8988T (cell line): ENCODE measurements around the gene FOSL2.
"Not testable (repeated sequence)": the region's sequence is repeated elsewhere in the genome, so short reads cannot be mapped to it uniquely, and the experiment has no call there.

Experiments
- DNase-seq: peaks from one replicate; pipeline ENCODE4 v3.0.0; 2011

The FOSL2 gene

DNA sequence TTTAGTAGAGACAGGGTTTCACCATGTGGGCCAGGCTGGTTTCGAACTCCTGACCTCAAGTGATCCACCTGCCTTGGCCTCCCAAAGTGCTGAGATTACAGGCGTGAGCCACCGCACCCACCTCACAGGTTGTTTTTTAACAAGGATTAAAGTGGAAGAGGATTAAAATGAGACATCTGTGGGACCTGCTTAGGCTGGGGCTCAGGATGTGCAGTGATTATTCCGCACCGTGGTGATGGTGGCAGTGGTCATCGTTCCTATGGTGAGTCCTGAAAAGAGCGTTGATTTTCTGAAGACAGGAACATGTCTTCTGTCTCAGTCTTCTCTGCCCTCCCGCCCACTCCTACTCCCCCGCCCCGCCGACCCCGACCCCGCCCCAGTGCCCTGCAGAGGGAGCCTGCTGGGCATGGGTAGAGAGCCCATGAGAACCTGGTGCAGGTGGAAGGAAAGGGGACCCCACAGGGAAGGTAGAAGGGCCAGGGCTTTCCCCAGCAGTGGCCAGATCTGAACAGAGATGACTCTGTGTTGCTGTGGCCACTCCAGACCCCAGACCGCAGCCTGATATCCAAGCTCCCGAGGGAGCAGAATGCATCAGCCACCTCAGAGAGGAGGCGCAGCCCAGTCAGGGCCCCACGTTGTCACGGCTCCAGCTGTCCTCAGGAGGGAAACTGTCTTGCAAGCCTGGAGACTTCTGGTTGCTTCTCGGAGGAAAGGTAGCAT, 34.5 kb upstream of the FOSL2 start:
- no peak for DNase-seq

DNA sequence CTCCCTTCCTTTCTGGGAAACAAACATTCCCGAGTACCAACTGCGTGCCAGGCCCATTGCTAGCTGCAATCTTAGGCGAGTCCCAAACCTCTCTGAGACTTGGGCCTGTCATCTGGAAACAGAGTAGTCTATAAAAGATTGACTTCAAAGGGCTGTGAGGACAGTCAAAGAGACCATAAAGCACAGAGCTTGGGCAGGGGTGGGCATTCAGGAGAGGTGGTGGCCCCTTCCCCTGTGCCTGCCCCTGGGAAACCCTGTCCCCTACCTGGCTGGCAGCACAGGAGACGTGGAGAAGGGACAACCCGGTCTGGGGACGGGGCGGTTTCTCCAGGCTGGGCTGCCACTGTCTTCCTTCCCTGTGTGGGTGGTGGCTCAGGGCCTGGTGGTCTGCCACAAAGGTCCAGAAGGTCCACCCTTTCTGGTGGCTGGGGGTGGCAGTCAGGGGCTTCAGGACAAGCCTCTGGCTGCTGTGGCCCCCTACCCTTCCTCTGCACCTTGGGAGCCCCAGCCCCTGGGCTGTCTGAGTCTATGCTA, 33.9 kb upstream of the FOSL2 start:
- DNase-seq: no peak

DNA sequence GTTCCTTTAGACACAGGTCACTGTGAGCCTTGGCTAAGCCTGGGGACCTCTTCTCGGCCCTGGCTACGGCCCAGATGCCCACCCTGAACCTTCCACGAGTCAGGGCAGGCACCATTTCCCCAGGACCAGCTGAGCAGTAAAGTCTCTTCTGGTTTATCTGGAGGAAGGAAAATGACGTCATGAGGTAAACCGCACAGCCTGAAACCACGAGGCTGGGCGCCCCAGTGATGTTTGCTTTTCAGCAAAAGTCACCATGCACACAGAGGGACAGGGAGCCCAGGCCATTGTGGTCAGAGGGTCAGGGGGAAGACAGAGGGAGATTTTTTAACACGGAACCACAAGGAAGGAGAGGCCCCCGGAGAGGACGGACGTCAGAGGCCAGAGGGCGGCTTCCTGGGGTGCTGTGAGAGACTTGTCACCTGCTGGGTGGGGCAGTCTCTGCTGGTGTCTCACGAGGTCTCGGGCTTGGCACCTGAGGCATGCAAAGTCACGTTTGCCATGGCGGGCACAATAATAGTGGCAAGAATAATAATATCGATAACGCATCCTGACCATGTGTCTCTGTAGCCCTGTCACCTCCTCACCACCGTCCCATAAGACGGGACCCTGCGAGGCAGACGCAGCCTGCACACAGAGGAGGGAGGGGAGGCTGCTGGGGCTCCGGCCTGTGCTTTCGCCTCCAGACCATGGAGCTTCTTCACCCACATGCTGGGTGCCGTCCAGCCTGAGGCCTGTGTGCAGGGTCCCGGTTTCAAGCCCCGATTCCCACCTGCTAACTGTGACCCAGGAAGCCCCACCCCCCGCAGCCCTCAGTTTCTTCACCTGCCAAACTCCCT, 33.2 kb upstream of the FOSL2 start:
- DNase-seq: no peak

DNA sequence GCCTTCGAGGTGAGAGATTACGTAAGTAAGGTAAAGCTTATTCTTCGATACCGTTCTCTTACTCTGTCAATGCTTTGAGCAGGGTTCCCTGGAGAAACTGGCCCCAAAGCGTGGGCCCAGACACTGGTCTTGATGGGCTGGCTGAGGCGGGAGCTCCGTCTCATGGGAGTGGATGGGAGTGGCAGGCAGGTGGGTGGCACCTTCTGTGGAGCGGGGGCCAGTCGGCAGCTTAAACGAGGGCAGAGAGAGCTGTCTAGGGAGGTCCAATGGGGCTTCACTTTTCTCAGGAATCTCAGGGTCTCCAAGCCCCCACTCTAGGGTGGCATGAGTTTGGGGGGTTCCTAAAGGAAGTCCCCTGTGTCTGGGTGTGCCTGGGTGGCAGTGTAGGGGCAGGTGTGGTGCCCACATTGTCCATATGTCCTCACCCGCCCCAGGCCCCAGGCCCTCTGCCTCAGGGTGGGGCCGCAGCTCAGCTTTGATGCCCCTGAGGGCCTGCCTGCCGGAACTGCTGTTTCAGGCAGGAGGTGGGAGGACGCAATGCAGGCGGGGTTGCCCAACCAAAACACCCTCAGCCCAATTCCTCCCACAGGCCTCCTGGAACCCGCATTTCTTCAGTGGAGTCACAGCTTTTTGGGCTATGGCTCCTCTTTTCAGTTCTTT, 32.5 kb upstream of the FOSL2 start:
- no peak for DNase-seq

DNA sequence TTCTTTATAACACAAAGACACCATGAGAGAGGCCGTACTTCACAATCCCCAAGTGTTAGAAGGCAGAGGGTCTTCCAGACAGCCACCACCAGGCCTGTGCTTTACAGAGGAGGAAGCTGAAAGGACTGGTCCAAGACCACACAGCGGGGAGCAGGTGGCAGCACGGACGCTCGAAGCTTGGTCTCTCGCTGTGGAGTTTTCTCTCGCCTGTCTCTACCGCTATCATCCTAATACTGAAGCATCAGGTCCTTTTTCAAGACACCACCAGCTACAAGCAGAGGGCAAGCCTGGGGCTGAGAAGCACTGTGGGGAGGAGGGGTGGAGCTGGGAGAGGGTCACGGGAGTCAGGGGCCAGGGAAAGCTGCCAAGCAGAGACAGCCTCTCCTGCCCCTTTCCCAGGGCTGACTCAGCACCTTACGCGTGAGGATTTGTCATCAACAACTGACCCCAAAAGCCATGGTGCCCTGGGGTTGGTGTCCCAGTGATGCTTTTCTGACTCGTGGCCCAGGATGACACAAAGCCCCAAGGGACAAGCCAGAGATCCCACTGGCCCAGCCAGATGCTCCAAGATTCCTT, 31.9 kb upstream of the FOSL2 start:
- DNase-seq: no peak

DNA sequence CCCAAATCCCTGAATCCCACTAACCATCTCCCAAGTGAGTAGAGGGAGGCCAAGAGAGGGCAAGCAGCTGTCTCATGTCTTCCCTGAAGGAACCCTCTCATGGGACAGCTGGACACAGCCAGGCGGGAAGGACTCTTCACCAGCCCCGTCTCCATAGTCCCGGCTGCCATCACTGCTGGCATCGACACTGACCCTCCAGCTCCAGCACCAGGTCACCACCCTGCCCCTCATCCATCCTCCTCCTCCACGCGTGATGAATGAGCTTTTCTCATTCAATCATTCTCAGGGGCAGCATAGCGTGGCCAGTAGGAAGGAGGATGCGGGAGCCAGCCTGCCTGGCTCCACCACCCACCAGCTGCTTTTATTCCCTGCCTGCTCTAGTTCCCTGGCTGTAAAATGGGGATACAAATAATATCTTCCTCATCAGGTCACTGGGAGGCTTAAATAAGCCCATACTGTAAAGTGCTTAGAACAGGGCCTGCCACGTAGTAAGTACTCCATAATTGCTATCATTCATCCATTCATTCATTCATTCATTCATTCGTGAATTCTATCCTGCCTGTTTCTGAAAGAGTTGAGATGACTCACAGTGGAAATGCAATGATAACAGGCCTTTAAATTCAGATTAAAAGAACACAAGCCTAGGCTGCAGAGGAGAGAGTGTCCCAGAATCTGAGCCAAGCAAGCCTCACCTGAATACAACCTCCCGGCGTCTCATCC, 30.5 kb upstream of the FOSL2 start:
- no peak for DNase-seq

DNA sequence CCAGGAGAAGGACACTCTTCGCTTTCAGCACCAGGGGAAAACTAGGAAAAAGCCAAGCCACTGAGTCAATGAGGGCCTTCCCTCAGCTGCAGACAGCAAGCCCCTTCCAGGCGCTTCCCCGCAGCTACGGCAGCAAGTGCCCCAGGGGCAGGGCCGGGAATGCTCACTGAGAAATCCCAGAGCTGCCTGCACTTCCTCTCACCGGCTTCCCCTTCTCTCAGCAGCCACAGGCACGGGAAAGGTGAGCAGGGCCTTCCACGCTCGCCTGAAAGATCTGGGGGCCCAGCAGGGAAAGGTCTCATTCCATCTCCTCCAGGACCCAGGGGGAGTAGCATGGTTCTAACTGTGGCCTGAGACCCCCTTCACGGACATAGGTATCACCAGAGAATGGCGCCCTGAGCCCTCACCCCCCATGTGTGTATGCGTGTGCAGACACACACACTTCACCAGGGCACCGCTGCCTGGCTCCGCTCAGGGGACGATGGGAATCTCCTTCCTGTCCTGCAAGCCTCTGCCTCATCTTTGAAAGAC, 29.6 kb upstream of the FOSL2 start:
- no peak for DNase-seq

DNA sequence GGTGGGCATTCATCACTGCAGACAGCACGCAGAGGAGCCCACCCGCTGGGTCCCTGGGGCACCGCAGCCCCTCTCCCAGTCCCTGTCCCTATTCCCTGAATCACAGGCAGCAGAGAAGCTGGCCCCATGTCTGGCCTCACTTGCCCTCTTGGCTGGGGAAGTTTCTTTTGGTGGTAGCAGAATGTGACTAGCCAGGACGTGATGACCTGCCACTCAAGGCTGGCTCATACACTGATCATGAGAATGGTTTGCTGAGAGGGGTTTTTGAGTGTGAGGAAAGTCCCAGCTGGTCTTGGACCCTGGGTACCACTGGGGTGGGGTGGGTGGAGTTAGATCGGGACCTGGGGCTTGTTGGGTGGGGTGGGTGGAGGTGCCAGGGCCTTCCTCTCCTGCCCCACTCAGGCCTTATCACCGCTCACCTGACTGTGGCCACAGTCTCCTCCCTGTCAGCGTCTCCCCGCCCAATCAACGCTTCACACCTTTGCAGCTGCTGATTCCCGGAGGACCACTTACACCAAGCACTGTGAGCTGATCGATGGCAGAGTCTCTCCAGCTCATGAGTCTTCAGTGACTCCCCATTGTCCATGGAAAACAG, 28.9 kb upstream of the FOSL2 start:
- no peak for DNase-seq

DNA sequence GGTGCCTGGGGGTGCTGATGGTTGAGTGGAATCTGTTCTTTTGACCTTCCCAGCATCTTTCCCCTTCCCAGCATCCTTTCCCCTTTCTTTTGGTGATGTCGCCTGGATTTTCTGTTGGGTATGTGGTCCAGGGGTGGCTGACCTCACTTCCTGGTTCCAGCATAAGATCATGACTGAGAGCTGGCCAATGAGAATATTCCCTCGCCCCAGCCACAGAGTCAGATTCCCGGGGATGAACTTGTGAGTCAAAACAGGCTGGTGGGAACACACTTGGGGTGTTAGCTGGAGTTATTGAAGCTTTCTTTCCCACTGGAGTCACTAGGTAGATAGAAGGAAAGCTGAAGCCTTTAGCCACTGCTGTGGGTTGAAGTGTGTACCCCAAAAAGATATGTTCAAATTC, 28.0 kb upstream of the FOSL2 start:
- DNase-seq: no peak

DNA sequence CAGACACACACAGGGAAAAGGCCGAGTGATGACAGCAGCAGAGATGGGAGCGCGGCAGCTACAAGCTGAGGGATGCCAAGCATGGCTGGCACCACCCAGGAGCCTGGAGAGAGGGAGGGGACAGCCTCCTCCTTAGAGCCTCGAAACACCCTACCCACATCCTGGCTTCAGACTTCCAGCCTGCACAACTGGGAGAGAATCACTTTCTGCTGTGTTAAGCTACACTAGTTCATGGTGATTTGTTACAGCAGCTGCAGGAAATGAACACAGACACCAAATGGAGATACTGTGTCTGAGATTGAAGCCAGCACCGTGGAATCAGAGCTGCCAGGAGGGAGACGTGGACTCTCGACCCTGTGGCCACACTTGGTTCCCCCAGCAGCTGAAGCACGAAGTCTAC, 27.5 kb upstream of the FOSL2 start:
- no peak for DNase-seq

DNA sequence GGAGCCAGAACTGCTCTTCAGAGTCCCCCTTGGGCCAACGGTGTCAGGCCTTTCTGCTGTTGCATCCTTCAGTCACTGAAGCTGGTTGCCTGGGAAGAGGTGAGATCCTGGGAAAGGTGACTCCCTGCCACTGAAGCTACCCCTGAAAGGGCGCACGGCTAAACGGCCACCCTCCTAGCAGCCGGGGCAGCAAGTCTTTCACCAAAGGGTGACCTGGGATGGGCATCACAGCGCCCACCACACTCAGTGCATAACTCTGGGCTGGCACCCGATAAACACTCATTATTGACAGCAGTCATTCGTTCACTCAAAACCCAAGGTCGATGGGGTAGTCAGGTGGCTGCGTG, 26.5 kb upstream of the FOSL2 start:
- DNase-seq: no peak

DNA sequence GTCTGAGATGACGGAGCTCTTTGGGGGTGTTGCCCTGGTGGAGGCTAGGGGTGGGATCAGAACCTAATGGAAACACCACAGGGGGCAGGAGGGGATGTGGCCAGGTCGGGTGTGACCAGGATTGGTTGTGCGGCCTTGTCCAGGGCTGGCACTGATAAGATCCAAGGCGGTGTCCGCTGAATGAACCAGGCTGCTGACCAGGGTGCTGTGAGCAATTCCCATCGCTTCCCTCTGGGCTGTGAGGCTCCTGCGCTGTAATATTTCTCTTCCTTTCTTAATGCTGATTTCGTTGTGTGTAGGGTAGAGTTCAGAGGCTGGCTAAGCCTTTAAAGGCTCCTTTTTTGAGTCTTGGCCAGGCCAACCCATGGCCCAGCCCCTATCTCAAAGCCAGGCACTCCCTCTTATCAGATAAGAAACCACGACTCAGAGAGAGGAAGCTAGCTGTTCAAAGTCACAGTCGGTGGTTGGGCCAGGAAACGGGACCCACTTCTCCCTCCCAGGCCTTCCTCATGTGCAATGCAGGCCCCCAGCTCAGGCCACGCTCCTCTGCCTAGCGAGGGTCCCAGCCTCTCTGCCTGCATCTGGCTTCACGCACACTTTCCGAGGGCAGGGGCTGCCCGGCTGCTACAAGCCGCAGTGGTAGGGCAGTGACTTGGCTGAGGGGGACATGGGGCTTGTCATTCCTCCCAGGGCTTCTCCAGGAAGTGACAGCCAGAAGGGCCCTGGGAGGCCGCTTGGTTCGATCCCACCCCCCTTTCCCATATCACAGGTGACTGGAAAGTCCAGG, 26.0 kb upstream of the FOSL2 start:
- DNase-seq: no peak

DNA sequence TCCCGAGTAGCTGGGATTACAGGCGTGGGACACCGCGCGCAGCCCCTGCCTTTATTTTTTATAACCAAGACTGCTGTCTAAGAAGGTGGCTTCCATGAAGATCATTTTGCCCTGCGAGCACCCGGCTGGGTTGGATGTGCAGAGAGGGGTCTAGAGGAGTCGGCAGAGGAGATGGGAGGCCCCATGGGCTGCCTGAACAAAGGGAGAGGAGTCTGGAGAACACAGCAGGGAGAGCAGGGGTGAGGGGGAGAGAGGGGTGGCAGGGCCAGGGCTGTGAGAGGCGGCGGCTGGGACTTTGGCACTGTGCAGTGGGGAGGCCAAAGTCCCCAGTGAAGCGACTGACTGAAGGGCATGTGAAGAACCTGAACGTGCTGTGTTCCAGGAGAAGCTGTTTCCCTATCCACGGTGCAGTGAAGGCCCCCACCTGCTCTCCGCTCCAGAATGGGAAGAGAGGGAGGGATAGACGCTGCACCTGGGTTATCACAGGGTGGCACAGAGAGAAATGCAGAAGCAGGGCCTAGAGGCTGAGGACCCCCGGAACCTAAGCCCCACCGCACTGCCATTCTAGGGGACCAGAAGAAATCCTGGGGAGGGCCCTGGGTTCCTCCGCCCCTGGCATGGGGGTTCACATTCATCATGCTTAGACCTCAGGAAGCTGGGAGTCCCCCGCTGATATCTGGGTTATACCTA, 24.8 kb upstream of the FOSL2 start:
- no peak for DNase-seq

DNA sequence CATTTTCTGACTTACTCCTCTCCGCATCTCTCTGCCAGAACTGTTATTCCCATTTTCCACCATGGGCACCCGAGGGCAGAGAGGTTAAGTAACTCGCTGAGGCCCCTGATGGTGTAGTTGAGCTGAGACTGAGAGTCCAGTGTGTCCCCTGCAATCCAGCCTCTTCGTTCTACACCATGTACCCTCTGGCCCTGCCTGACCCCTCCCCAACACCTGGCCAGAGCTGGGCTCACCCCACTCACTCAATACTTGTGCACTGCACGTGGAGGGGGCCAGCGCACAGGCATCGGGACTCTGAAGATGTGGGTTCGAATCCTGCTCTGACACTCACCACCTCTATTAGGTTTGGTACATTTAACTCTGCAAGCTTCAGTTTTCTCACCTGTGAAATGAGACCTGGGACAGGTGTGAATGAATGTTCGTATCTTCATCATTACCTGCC, 24.3 kb upstream of the FOSL2 start:
- DNase-seq: no peak

DNA sequence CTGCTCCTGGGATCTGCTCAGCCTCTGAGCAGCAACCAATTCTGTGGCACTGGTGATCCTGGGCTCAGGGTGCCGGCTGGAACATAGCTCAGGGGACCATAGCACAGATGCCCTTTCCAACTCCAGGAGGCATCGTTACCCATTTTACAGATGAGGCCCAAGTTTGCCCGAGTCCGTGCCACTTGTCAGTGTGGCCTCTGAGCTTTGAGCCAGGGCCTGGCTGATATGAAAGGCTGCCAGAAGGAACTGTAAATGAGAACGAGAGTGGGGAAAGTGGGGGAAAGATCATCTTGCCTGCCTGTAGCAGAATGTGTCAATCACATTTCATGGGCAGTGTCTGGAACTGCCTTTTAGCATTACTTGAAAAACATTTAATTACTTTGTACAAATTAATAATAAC, 23.3 kb upstream of the FOSL2 start:
- DNase-seq: no peak

DNA sequence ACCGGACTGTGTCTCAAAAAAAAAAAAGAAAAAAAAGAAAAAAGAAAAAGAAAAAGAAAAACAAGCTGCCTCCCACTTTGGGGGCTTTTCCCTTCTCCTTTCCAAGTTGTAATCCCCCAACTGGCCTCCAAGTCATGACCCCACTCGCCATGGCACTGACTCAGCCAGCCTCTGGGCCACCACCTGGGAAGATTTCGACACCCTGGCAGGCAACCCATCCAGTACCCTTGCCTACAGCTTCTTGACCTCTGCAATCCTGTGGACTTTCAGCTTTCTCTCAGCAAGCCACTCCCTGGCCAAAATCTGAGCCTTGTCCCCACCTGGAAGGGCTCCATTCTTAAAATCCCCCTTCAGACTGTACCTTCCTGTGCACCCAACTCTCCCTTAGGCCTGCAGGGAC, 22.3 kb upstream of the FOSL2 start:
- DNase-seq: no peak

DNA sequence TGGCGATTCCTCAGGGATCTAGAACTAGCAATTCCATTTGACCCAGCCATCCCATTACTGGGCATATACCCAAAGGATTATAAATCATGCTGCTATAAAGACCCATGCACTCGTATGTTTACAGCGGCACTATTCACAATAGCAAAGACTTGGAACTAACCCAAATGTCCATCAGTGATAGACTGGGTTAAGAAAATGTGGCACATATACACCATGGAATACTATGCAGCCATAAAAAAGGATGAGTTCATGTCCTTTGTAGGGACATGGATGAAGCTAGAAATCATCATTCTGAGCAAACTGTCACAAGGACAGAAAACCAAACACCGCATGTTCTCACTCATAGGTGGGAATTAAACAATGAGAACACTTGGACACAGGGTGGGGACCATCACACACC, 20.9 kb upstream of the FOSL2 start:
- DNase-seq: not testable (repeated sequence)

DNA sequence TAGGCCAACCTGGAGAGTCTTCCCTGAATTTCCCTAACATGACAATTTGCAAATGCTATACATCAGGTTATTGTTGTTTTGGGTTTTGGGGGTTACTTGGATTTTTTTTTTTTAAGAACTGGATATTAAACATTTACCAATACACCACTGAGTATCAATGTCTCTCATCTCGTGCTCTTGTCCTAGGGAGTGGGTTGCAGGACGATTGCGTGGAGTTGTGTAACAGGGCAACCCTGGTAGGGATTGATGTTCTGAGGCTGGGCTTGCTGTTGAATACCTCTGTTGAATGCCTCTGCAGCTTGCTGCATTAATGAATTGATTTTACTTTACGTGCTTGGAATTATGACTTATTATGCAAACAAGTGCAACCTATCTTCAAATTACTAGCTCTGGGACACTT, 18.8 kb upstream of the FOSL2 start:
- DNase-seq: no peak

DNA sequence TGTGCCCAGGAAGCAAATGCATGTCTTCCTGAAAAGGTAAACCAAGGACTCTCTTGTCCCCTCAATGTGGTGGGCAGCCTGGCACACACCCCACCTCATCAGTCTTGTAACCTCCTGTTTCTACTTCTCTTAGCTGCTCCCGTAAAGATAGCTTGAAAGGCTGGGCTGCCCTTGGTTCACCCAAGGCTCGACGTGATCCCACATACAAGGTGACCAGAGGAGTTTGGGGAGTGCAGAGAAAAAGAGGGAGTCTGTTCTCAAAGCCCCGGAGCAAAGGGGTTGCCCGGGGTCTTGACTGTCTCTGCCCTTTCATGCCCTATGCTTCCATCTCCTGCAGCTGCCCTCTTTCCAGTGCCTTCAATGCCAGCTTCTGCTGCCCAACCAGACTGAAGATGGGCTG, 18.3 kb upstream of the FOSL2 start:
- DNase-seq: no peak

DNA sequence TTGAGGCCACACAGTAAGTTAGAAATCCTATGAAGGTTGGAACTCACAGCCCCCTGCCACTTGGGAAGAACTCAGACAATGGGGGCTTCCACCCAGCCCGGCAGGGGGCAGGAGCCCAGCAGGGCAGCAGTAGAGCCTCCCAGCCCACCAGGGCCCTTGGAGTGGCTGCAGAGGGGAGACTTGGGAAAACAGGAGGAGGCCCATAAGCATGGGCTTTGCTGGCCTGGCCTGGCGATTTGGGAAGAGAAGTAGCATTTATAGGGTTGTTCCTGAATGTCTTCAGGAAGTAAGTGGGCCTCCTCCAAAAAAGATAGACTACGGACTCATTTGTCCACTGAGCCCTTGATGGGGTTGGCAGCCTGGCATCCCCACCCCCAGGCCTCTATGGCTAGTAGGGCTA, 17.4 kb upstream of the FOSL2 start:
- no peak for DNase-seq
